HEK293 (cell line): ENCODE data around the gene KCNMA1.

ENCODE experiments used
- CTCF ChIA-PET: fragments of 350-600 bp; formaldehyde crosslinking; extraction: SDS; loops from one replicate; lab custom pipeline; 2021; ENCODE audit warnings: antibody characterized with exemption; lab: Yijun Ruan, JAX
- POLR2A ChIA-PET: fragments of 300-600 bp; formaldehyde crosslinking; extraction: SDS; loops from one replicate; lab custom pipeline; 2020; ENCODE audit warnings: antibody characterized with exemption, inconsistent platforms; lab: Yijun Ruan, JAX
- H3K27ac ChIP-seq: fragments of 200-500 bp; sonication (Bioruptor generic); 2 replicates; pipeline ENCODE4 v1.5.1; 2014; ENCODE audit warnings: low read depth, low read length, control low read depth, inconsistent platforms; ENCODE audit errors: extremely low read depth
- H3K36me3 ChIP-seq, 2 experiments: fragments of 200-500 bp in 1 of 2; sonication (Bioruptor generic) in 1 of 2; 1 replicate in 1 of 2; 2 replicates in 1 of 2; pipeline ENCODE4 v1.5.1; 2014 to 2017; ENCODE audit warnings: inconsistent platforms in 2 of 2, low read length in 2 of 2; ENCODE audit not compliant: control insufficient read depth in 2 of 2, insufficient read depth in 1 of 2
- H3K4me1 ChIP-seq: fragments of 200-500 bp; sonication (Bioruptor generic); 2 replicates; pipeline ENCODE4 v1.5.1; 2014; ENCODE audit warnings: mild to moderate bottlenecking, low read length, inconsistent platforms; ENCODE audit not compliant: control insufficient read depth, insufficient read depth
- H3K4me3 ChIP-seq: 2 replicates; pipeline ENCODE4 v1.5.1; 2011; ENCODE audit warnings: low read depth, mild to moderate bottlenecking, control low read depth, low read length, moderate library complexity
- H3K9me3 ChIP-seq: fragments of 200-500 bp; sonication (Bioruptor generic); 2 replicates; pipeline ENCODE4 v1.5.1; 2014; ENCODE audit warnings: low read depth, low read length, inconsistent platforms; ENCODE audit not compliant: control insufficient read depth, insufficient read depth
- FEZF1 ChIP-seq: fragments of 450-650 bp; formaldehyde crosslinking; IDR thresholded peaks from 2 replicates; pipeline ENCODE4 v1.5.1; 2016; ENCODE audit warnings: missing biosample characterization, missing genetic modification characterization
- GFI1B ChIP-seq: fragments of 450-650 bp; formaldehyde crosslinking; IDR thresholded peaks from 2 replicates; pipeline ENCODE4 v1.5.1; 2016; ENCODE audit warnings: missing biosample characterization, missing genetic modification characterization
- IKZF3 ChIP-seq: fragments of 450-650 bp; IDR thresholded peaks from 2 replicates; pipeline ENCODE4 v1.5.0; 2018; ENCODE audit warnings: missing biosample characterization, mild to moderate bottlenecking, missing genetic modification characterization, moderate library complexity
- PRDM4 ChIP-seq: fragments of 450-650 bp; formaldehyde crosslinking; IDR thresholded peaks from 2 replicates; pipeline ENCODE4 v1.5.1; 2017; ENCODE audit warnings: missing biosample characterization, missing genetic modification characterization
- ZBTB10 ChIP-seq: fragments of 450-650 bp; formaldehyde crosslinking; IDR thresholded peaks from 2 replicates; pipeline ENCODE4 v1.5.1; 2016; ENCODE audit warnings: missing biosample characterization, missing genetic modification characterization
- ZBTB17 ChIP-seq: fragments of 450-650 bp; formaldehyde crosslinking; IDR thresholded peaks from 2 replicates; pipeline ENCODE4 v1.5.1; 2016; ENCODE audit warnings: missing biosample characterization, missing genetic modification characterization
- ZBTB44 ChIP-seq: fragments of 450-650 bp; IDR thresholded peaks from 2 replicates; pipeline ENCODE4 v1.5.1; 2018; ENCODE audit warnings: missing biosample characterization, mild to moderate bottlenecking, missing genetic modification characterization
- ZEB2 ChIP-seq: fragments of 450-650 bp; formaldehyde crosslinking; IDR thresholded peaks from 2 replicates; pipeline ENCODE4 v1.5.1; 2016; ENCODE audit warnings: missing biosample characterization, missing genetic modification characterization
- ZNF2 ChIP-seq: fragments of 450-650 bp; formaldehyde crosslinking; IDR thresholded peaks from 2 replicates; pipeline ENCODE4 v1.5.1; 2016; ENCODE audit warnings: missing biosample characterization, missing genetic modification characterization
- ZNF366 ChIP-seq: fragments of 450-650 bp; formaldehyde crosslinking; conservative IDR thresholded peaks from 2 replicates; pipeline ENCODE4 v1.5.1; 2016; ENCODE audit warnings: missing biosample characterization, missing genetic modification characterization
- ZNF629 ChIP-seq: fragments of 450-650 bp; formaldehyde crosslinking; IDR thresholded peaks from 2 replicates; pipeline ENCODE4 v1.5.1; 2017; ENCODE audit warnings: missing biosample characterization, missing genetic modification characterization
- ZNF843 ChIP-seq: fragments of 450-650 bp; formaldehyde crosslinking; IDR thresholded peaks from 2 replicates; pipeline ENCODE4 v1.5.1; 2016; ENCODE audit warnings: missing biosample characterization, missing genetic modification characterization
- TF ChIP-seq, protein P1 (sequence below): fragments of 450-650 bp; formaldehyde crosslinking; IDR thresholded peaks from 2 replicates; pipeline ENCODE4 v1.5.1; 2016; ENCODE audit warnings: missing biosample characterization, missing genetic modification characterization
- TF ChIP-seq, protein P2 (sequence below): fragments of 450-650 bp; formaldehyde crosslinking; IDR thresholded peaks from 2 replicates; pipeline ENCODE4 v1.5.1; 2016; ENCODE audit warnings: missing biosample characterization, missing genetic modification characterization
- TF ChIP-seq, protein P3 (sequence below): fragments of 450-650 bp; formaldehyde crosslinking; IDR thresholded peaks from 2 replicates; pipeline ENCODE4 v1.5.1; 2017; ENCODE audit warnings: missing biosample characterization, missing genetic modification characterization

KCNMA1 gene

GRCh38 chr10:76935941-76936613 lies 701.5 kb downstream of the KCNMA1 start:
- Histone ChIP-seq H3K4me3 (no peak overlapping the region), H3K4me1 (peaks cover 5% of the 10 kb centered on the region; the same call in 1 of the 2 replicates), H3K9me3 (no peaks in the 10 kb centered on the region), H3K27ac (no peak overlapping the region), H3K36me3 (no peaks in the 10 kb centered on the region)
- ChIA-PET POLR2A (no interaction called here), CTCF (no interaction called here)
- TF ChIP-seq ZBTB44 (0 out of 2 replicates have a peak, but pooled peaks have one; percentile 22), ZNF843 (tag by site-specific recombination) (peak; percentile 60; the same call in 1 of the 2 replicates), PRDM4 (tag by site-specific recombination) (peak; percentile 59; the same call in 1 of the 2 replicates), ZNF366 (no peak), ZNF629 (tag by site-specific recombination) (no peak), IKZF3 (no peak), ZBTB17 (no peak), GFI1B (tag by site-specific recombination) (no peak), ZEB2 (no peak), ZNF2 (tag by site-specific recombination) (no peak), FEZF1 (tag by site-specific recombination) (peak; percentile 19; the same call in 1 of the 2 replicates), ZBTB10 (tag by site-specific recombination) (no peak)
- TF ChIP-seq, protein P1, sequence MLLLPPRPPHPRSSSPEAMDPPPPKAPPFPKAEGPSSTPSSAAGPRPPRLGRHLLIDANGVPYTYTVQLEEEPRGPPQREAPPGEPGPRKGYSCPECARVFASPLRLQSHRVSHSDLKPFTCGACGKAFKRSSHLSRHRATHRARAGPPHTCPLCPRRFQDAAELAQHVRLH, result peak; percentile 57; the same call in 1 of the 2 replicates
- TF ChIP-seq, protein P2, sequence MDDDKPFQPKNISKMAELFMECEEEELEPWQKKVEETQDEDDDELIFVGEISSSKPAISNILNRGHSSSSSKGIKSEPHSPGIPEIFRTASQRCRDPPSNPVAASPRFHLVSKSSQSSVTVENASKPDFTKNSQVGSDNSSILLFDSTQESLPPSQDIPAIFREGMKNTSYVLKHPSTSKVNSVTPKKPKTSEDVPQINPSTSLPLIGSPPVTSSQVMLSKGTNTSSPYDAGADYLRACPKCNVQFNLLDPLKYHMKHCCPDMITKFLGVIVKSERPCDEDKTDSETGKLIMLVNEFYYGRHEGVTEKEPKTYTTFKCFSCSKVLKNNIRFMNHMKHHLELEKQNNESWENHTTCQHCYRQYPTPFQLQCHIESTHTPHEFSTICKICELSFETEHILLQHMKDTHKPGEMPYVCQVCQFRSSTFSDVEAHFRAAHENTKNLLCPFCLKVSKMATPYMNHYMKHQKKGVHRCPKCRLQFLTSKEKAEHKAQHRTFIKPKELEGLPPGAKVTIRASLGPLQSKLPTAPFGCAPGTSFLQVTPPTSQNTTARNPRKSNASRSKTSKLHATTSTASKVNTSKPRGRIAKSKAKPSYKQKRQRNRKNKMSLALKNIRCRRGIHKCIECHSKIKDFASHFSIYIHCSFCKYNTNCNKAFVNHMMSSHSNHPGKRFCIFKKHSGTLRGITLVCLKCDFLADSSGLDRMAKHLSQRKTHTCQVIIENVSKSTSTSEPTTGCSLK (tag by site-specific recombination), result no peak
- TF ChIP-seq, protein P3, sequence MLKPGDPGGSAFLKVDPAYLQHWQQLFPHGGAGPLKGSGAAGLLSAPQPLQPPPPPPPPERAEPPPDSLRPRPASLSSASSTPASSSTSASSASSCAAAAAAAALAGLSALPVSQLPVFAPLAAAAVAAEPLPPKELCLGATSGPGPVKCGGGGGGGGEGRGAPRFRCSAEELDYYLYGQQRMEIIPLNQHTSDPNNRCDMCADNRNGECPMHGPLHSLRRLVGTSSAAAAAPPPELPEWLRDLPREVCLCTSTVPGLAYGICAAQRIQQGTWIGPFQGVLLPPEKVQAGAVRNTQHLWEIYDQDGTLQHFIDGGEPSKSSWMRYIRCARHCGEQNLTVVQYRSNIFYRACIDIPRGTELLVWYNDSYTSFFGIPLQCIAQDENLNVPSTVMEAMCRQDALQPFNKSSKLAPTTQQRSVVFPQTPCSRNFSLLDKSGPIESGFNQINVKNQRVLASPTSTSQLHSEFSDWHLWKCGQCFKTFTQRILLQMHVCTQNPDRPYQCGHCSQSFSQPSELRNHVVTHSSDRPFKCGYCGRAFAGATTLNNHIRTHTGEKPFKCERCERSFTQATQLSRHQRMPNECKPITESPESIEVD (tag by site-specific recombination), result 0 out of 2 replicates have a peak, but pooled peaks have one; percentile 54
